IPS-18a (cell line): ENCODE results near the gene MISP.
"Not testable (repeated sequence)": the region's sequence is repeated elsewhere in the genome, so short reads cannot be mapped to it uniquely, and the experiment has no call there.

Experiments
- H3K27ac ChIP-seq: one replicate; pipeline ENCODE4 v1.5.1; 2013; ENCODE audit warnings: low read length
- H3K27me3 ChIP-seq: one replicate; pipeline ENCODE4 v1.6.1; 2013; ENCODE audit warnings: mild to moderate bottlenecking, low read length; ENCODE audit not compliant: control insufficient read depth, insufficient read depth
- H3K36me3 ChIP-seq: one replicate; pipeline ENCODE4 v1.6.1; 2013; ENCODE audit warnings: low read depth, low read length; ENCODE audit not compliant: control insufficient read depth
- H3K4me1 ChIP-seq: one replicate; pipeline ENCODE4 v1.6.1; 2013; ENCODE audit warnings: low read depth, low read length; ENCODE audit not compliant: control insufficient read depth
- H3K4me3 ChIP-seq: one replicate; pipeline ENCODE4 v1.5.1; 2013; ENCODE audit warnings: low read length
- H3K9ac ChIP-seq: one replicate; pipeline ENCODE4 v1.6.1; 2013; ENCODE audit warnings: mild to moderate bottlenecking, low read length, moderate library complexity
- H3K9me3 ChIP-seq: one replicate; pipeline ENCODE4 v1.6.1; 2013; ENCODE audit warnings: low read depth, low read length; ENCODE audit not compliant: control insufficient read depth

Gene MISP

DNA sequence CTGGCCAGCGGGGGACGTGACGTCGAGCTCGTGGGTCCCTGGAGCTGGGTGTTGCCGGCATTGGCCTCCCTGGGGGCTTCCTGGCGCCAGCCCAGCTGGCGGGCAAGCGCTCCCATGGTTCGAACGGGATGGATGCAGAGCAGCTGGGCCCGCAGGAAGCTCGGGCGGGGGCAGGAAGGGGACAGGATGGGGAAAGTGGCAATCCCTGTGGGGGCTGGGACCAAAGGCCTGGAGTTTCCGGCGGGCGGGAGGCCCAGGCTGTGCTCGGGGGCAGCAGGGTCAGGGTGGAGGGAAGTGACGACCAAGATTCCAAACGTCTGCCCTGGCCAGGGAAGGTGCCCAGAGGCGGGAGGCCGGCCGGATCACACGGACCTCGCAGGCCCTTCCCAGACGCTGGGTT lies 22.9 kb upstream of the MISP start:
- H3K4me3 ChIP-seq, result no peak overlapping the region
- no peaks in the 10 kb centered on the region for H3K4me1 ChIP-seq
- H3K9me3 ChIP-seq, result no peaks in the 10 kb centered on the region
- no peak overlapping the region for H3K9ac ChIP-seq
- H3K36me3 ChIP-seq, result no peaks in the 10 kb centered on the region
- H3K27me3 ChIP-seq, result no peaks in the 10 kb centered on the region
- H3K27ac ChIP-seq, result no peak overlapping the region

DNA sequence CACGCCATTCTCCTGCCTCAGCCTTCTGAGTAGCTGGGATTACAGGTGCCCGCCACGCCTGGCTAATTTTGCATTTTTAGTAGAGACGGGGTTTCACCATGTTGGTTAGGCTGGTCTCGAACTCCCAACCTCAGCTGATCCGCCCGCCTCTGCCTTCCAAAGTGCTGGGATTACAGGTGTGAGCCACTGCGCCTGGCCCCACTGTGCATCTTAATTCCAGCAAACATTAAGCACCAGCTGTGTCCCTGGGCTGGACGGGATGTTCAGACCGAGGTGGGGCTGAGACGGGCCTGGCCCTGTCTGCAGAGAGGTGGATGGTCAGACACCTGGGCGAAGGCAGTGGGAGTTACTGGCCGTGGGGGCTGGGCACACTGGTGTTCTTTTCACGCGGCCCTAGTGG lies 21.3 kb upstream of the MISP start:
- H3K4me1 ChIP-seq, H3K9me3 ChIP-seq, H3K9ac ChIP-seq, H3K27me3 ChIP-seq, H3K27ac ChIP-seq, H3K36me3 ChIP-seq, H3K4me3 ChIP-seq: not testable (repeated sequence)

DNA sequence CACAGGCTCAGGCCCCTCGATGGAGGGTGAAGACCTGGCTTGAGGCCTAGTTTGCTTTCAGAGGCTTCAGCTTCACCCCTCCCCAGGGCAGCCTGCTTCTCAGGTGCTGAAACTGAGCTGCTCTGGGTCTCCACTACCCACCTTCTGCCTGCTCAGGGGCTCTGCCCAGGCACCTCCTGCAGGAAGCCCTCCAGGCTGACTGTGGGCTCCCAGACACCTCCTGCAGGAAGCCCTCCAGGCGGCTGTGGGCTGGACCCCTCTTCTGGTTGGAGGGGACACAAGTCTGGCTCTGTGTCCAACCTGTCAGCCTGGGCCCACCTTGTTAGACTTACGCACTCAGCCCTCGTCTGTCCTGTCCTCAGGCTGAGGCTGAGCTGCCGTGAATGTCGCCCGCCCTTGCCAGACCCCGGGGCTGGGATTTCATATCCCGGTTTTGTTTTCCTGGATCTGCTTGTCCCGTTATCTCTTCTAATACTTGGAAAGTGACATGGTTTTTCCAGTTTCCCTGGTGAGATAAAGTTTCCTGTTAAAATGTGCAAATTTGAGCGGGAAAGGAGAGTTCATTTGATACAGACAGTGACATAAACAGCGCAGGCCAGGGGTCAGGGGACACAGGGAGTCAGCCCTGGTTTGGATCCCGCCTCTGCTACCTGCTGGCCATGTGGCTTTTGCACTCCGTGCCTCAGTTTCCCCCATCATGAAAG lies 20.8 kb upstream of the MISP start:
- no peaks in the 10 kb centered on the region for H3K4me1 ChIP-seq
- H3K9me3 ChIP-seq, result no peaks in the 10 kb centered on the region
- no peak overlapping the region for H3K9ac ChIP-seq
- H3K27ac ChIP-seq, result no peak overlapping the region
- no peaks in the 10 kb centered on the region for H3K36me3 ChIP-seq
- no peaks in the 10 kb centered on the region for H3K27me3 ChIP-seq
- no peak overlapping the region for H3K4me3 ChIP-seq

DNA sequence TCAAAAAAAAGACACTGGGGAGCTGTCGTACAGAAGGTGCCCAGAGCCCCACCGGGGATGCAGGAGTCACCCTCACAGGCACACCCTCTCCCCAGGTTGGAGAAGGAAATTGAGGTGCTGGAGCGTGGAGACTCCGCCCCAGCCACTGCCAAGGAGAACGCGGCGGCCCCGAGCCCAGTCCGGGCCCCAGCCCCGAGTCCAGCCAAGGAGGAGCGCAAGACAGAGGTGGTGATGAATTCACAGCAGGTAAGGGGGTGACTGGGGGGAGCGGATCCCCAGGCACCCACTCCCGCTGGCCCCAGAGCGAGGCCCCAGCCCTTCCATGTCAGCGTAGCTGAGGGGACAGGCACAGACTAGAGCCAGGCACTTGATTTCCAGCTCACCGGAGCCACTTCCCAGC lies 19.9 kb upstream of the MISP start:
- no peak overlapping the region for H3K9ac ChIP-seq
- no peaks in the 10 kb centered on the region for H3K27me3 ChIP-seq
- no peaks in the 10 kb centered on the region for H3K36me3 ChIP-seq
- H3K4me1 ChIP-seq, result no peaks in the 10 kb centered on the region
- H3K4me3 ChIP-seq, result no peak overlapping the region
- no peaks in the 10 kb centered on the region for H3K9me3 ChIP-seq
- H3K27ac ChIP-seq, result no peak overlapping the region

DNA sequence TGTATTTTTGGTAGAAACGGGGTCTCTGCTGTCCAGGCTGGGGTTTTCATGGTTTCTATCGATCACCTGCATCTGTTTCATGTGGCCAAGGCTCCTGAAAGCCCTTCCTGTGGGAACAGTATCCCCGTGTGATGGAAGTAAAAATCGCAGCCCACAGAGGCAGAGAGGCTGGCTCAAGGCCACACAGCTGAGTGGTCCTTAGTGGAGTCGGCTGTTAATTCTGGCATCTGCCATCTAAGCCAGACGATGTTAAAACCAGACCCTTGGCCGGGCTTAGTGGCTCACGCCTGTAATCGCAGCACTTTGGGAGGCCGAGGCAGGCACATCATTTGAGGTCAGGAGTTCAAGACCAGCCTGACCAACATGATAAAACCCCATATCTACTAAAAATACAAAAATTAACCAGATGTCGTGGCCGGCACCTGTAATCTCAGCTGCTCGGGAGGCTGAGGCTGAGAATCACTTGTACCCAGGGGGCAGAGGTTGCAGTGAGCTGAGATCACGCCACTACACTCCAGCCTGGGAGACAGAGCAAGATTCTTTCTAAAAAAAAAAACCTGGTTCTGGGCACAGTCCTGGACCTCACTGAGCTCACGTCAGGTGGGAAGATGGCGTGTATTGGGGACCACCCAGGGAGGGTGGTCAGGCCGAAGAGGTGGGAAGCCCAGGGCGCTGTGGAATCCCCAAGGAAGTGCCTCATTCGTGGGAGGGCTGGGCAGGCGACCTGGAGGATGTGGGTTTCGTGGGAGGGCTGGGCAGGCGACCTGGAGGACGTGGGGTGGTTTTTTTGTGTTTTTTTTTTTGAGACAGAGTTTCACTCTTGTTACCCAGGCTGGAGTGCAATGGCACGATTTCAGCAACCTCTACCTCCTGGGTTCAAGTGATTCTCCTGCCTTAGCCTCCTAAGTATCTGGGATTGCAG lies 18.5 kb upstream of the MISP start:
- Histone ChIP-seq H3K4me3 (no peak overlapping the region), H3K36me3 (no peaks in the 10 kb centered on the region), H3K9ac (no peak overlapping the region), H3K9me3 (no peaks in the 10 kb centered on the region), H3K4me1 (no peaks in the 10 kb centered on the region), H3K27ac (no peak overlapping the region), H3K27me3 (no peaks in the 10 kb centered on the region)

DNA sequence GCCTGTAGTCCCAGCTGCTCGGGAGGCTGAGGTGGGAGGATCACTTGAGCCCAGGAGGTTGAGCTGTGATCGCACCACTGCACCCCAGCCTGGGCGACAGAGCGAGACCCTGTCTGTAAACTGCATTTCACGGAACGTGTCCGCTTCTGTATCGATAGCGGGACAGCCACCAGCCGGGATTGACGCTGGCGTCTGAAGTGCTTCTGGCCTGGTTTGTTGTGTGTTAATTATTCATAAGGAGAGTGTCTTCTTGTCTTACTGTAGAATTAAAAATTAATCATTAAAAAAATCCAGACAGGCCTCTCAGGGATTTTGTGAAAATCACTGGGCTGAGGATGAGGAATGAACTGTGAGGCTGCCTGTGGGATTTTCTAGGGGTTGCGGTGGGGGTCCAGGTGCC lies 16.2 kb upstream of the MISP start:
- H3K36me3 ChIP-seq, result no peaks in the 10 kb centered on the region

DNA sequence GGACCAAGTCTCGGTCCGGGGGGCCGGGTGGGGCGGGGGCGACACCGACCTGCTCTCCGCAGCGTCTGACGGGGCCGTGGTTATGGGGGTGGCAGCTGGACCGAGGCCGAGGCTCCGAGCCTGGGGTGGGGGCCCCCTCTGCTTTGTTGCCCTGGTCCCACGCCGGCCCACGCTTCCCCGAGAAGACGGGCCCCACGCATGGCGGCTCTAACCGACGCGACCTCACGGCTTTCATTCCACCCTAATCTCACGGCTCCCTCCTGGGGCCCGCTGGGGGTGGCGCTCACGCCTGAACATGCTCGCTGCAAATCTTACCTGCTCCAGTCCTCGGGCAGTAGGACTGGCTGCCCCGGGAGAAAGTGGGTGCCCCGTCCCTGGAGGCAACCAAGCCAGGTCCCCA lies 14.8 kb upstream of the MISP start:
- Histone ChIP-seq H3K9ac (no peak overlapping the region), H3K27me3 (no peaks in the 10 kb centered on the region), H3K4me1 (no peaks in the 10 kb centered on the region), H3K9me3 (no peaks in the 10 kb centered on the region), H3K27ac (no peak overlapping the region), H3K36me3 (no peaks in the 10 kb centered on the region), H3K4me3 (no peak overlapping the region)

More for the DNA sequence above, 16.2 kb upstream of the MISP start:
- Histone ChIP-seq H3K4me1 (no peaks in the 10 kb centered on the region), H3K9me3 (no peaks in the 10 kb centered on the region), H3K9ac (no peak overlapping the region), H3K4me3 (no peak overlapping the region), H3K27ac (no peak overlapping the region), H3K27me3 (no peaks in the 10 kb centered on the region)

GRCh38 chr19:737591-738093 lies 13.3 kb upstream of the MISP start:
- Histone ChIP-seq H3K9me3 (no peaks in the 10 kb centered on the region), H3K9ac (no peak overlapping the region), H3K36me3 (no peaks in the 10 kb centered on the region), H3K27me3 (no peaks in the 10 kb centered on the region), H3K4me1 (no peaks in the 10 kb centered on the region), H3K4me3 (no peak overlapping the region), H3K27ac (no peak overlapping the region)

GRCh38 chr19:738509-739128 lies 12.3 kb upstream of the MISP start:
- H3K36me3 ChIP-seq, result no peaks in the 10 kb centered on the region
- H3K4me1 ChIP-seq, result no peaks in the 10 kb centered on the region
- H3K27ac ChIP-seq, result no peak overlapping the region
- H3K9me3 ChIP-seq, result no peaks in the 10 kb centered on the region
- no peak overlapping the region for H3K4me3 ChIP-seq
- no peak overlapping the region for H3K9ac ChIP-seq
- no peaks in the 10 kb centered on the region for H3K27me3 ChIP-seq

DNA sequence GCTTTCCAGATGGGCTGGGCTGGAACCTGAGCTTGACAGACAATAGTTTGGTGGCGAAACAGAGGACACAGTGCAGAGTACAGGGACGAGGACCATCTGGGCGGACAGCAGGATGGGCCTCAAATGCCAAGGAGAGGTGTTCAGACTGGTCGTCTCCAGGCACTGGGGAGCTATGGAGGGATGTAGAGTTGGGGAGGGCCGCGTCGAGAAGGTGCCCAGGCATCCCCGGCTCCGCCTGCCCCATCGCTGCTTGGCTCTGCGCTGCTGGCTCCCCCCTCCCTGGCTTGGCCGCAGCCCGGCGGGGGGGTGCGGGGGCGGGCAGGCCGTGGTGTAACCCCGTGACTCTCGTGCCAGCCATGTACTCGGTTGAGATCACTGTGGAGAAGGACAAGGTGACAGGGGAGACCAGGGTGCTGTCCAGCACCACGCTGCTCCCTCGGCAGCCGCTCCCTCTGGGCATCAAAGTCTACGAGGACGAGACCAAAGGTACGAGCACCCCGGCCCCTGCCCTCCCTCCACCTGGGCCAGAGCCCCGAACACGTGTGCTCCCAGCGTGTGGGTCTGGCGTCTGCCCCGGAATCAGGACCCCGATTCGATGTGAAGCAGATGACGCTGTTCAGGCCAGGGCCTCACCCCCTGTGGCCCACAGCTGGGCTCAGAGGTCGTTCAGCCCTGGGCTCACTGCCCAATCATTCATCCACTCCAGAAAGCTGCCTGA lies 10.8 kb upstream of the MISP start:
- Histone ChIP-seq H3K9me3 (no peaks in the 10 kb centered on the region), H3K9ac (no peak overlapping the region), H3K27me3 (no peaks in the 10 kb centered on the region), H3K36me3 (no peaks in the 10 kb centered on the region), H3K4me3 (no peak overlapping the region), H3K4me1 (no peaks in the 10 kb centered on the region), H3K27ac (no peak overlapping the region)

DNA sequence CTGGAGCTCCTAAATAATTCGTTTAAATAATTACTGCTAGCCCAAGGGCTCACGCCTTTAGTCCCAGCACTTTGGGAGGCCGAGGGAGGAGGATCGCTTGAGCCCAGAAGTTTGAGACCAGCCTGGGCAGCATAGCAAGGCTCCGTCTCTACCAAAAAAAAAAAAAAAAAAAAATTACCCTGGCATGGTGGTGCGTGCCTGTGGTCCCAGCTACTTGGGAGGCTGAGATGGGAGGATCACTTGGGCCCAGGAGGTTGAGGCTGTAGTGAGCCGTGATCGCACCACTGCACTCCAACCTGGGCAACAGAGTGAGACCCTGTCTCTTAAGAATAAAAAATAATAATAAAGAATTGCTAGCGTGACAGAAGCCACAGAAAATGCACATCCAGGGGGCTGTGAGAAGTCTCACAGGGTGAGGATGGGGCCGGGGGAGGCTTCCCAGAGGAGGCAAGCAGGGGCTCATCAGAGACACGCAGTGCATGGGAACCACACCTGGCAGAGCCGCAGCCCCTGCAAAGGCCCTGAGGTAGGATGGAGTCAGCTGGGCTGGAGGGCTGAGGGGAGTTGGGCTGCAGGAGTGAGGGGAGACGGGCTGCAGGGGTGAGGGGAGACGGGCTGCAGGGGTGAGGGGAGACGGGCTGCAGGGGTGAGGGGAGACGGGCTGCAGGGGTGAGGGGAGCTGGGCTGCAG lies 10.0 kb upstream of the MISP start:
- not testable (repeated sequence) for H3K36me3 ChIP-seq, H3K4me1 ChIP-seq, H3K27ac ChIP-seq, H3K27me3 ChIP-seq, H3K9ac ChIP-seq, H3K9me3 ChIP-seq, H3K4me3 ChIP-seq
